ENCODE results near the gene APOF.
"Not testable (repeated sequence)": the region's sequence is repeated elsewhere in the genome, so short reads cannot be mapped to it uniquely, and the experiment has no call there.

The APOF gene, protein sequence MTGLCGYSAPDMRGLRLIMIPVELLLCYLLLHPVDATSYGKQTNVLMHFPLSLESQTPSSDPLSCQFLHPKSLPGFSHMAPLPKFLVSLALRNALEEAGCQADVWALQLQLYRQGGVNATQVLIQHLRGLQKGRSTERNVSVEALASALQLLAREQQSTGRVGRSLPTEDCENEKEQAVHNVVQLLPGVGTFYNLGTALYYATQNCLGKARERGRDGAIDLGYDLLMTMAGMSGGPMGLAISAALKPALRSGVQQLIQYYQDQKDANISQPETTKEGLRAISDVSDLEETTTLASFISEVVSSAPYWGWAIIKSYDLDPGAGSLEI

DNA sequence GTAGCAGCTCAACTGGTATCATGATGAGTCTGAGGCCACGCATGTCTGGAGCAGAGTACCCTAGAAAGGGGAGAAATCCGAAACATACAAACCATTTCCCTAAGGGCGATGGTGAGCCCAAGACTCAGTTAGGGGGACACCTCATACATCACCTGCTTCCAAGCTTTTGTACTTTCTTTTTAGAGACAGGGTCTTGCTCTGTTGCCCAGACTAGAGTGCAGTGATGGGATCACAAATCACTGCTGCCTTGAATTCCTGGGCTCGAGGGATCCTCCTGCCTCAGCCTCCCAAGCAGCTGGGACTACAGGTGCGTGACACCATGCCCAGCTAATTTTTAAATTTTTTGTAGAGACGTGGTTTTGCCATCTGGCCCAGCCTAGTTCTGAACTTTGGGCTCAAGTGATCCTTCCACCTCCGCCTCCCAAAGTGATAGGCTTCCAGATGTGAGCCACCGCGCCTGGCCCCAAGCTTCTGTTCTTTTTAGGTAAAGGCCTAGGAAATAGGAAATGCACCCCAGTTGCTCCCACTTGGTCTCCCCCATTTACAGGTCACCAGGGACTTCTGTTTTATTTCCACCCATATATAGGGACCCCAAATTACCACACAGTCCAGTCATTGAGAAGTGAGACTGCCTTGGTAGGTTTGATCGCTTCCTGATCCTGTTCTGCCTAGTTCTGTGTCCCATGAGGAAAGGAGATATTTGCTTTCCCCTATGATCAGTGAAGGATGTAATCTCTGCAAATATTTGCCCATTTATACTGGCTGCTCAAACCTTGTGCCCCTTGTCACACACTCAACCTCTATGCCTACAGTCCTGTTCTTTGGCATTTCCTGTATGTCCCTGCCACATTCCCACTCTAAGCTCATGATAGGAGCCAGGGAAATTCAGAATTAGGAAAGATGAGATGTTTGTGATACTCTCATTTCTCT lies at the start of gene APOF:
Gene APOF (minus strand): TSS at position 728 of the 930 bp plus-strand sequence. CDS start 112 bp downstream, at position 616.
- DNase-seq = peak; percentile 41

DNA sequence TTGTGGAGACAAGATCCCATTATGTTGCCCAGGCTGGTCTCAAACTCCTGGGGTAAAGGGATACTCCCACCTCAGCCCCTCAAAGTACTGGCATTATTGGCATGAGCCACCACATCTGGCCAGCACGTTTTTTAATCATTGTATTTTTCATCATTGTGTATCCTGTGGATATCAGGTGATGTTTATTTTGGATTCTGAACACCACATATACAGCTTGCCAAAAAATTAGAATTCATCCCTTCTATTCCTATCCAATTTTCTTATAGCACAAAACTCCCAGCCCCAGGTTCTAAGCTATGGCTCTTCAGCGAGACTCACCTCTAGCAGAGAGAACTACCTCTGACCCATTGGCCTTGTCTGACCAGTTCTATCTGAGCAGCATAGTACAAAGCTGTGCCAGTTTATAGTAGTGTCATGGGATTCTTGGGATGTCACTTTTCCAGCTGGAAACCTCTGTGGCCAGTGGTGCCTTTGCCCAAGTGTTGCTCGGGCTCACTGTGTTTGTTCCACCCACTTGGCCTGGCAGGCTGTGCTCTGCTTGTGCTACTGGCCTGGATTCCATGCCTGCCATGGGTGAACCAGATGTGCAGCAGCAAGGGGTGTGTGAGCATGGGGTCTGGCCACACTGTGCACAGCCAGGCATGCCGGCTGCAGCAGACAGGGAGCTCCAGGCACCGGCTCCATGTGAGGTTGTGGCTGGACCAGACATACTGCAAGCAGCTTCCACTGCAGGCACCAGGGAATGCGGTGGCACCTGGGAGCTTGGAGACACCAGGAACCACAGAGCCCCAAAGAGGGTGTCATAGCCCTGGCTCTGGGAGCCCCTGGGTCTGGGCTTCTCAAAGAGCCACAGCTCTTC lies 49.4 kb upstream of the APOF start:
- DNase-seq = no peak

DNA sequence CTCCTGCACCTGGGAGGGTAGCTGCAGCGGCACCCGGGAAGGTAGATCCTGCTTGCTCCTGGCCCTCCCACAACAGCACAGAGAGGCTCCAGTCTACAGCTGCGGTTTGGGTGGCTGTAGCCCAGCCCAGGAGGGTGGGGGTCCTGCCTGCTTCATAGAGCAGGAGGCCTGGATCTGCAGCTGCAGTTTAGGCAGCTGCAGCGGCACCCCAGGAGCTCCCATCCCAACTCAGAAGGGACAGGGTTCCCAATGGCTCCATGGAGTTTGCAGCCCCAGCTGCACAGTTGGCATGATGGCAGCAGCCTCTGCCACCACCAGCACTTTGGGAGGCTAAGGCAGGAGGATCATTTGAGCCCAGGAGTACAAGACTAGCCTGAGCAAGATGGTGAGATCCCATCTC lies 48.1 kb upstream of the APOF start:
- DNase-seq = no peak

DNA sequence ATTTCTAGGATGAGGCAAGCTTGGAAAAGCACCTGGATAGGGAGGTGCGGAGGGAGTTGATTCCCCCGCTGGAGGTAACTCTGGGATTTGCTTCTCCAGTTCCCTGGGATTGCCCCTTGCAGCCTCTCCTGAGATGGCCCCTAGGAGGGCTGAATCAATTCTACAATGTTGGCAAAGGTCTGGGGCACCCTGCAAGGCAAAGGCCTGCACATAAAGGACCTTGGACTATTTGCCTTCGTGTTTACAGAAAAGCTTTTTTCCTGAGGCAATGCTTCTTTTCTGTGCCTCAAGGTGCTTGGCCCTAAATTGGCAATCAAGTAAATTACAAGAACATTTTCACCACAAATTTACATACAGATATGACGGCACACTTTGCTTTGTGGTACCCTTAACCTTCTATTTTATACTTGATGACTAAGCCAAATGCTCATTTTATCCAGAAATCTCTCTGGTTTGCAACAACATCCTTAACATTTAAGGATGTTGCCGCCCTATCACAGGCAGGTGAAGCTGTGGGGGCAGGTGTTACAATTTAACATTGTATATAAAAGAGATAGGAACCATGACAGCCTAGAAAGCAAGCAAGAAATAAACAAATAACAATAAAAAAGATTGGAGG lies 46.3 kb upstream of the APOF start:
- no peak for DNase-seq

DNA sequence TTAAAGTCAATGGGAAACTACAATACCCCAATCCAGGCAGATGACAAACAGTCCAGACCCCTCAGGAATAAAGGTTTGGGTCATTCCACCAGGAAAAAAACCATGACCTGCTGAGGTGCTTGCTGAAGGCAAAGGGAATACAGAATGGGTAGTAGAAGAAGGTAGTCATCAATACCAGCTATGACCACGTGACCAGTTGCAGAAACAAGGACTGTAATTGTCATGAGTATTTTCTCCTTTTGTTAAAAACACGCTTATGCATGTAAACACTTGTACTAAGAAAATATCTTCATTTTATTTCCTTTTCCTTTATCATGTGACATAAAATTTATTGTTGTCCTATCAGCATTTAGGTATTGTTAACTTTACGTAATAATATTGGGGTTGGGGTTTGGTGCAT lies 41.6 kb upstream of the APOF start:
- DNase-seq = not testable (repeated sequence)

DNA sequence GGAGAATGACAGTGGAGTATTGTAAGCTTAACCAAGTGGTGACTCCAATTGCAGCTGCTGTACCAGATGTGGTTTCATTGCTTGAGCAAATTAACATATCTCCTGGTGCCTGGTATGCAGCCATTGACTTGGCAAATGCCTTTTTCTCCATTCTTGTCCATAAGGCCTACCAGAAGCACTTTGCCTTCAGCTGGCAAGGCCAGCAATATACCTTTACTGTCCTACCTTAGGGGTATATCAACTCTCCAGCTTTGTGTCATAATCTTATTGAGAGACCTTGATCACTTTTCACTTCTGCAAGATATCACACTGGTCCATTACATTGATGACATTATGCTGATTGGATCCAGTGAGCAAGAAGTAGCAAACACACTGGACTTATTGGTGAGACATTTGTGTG lies 39.0 kb upstream of the APOF start:
- not testable (repeated sequence) for DNase-seq

DNA sequence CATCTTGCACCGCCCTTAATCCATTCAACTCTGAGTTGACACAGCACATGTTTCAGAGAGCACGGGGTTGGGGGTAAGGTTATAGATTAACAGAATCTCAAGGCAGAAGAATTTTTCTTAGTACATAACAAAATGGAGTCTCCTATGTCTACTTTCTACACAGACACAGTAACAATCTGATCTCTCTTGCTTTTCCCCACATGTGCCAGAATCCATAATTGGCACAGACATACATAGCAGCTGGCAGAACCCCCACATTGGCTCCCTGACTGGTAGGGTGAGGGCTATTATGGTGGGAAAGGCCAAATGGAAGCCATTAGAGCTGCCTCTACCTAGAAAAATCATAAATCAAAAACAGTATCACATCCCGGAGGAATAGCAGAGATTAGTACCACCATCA lies 38.5 kb upstream of the APOF start:
- not testable (repeated sequence) for DNase-seq

DNA sequence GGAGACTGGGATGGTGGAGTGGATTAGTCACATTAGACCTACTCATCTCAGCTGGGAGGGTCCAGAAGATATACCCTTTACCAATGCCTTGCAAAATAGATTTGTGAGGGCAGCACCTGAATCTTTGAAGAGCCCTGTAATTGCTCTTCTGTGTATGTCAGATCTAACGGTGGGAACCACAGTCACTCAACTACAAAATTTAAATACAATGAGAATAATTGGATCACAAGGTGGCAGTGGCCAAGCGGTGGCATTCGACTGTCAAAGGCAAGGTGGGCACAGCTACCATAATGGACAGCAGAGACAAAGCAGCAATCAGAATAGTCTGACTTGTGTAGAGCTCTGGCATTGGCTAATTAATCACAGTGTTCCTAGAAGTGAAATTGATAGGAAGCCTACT lies 36.8 kb upstream of the APOF start:
- not testable (repeated sequence) for DNase-seq

DNA sequence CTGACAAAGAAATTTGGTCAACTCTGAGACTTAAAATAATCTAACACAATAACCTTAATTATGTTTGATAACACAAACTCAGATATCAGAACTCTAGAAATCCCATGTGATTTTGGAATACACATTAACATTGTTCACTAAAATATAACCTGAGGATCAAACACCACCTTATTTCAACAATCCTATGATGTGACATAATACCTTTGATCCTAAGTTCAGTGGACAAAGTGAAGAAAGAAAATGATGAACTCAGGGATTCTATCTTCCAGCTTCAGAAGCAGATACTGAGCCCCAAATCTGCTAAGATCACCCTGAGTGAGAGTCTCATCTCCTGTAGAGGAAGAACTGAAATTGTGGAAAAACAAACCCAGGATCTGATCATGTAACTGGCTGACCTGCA lies 35.7 kb upstream of the APOF start:
- DNase-seq = no peak

DNA sequence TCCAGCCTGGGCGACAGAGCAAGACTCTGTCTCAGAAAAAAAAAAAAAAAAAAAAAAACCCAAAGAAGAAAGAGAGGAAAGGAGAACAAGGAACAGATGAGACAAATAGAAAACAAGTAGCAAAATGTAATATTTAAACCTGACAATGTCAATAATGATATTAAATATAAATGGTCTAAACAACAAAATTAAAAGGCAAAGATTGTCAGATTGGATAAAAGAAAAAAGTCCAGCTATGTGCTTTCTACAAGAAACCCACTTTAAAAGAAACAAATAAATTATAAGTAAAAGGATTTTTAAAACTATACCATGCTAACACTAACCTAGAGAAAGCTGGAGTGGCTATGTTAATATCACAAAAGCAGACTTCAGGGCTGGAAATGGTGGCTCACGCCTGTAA lies 29.7 kb upstream of the APOF start:
- no peak for DNase-seq

DNA sequence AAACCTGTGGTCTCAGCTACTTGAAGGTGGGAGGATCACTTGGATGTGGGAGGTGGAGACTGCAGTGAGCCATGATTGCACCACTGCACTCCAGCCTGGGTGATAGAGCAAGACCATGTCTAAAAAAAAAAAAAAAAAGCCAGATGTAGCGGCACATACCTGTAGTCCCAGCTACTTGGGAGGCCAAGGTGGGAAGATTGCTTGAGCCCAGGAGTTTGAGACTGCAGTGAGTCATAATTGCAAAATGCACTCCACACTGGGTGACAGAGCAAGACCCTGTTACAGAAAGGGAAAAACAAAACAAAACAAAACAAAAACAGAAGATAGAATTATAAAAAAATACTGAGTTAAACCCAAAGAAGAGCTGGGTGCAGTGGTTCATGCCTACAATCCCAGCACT lies 29.1 kb upstream of the APOF start:
- DNase-seq = no peak

DNA sequence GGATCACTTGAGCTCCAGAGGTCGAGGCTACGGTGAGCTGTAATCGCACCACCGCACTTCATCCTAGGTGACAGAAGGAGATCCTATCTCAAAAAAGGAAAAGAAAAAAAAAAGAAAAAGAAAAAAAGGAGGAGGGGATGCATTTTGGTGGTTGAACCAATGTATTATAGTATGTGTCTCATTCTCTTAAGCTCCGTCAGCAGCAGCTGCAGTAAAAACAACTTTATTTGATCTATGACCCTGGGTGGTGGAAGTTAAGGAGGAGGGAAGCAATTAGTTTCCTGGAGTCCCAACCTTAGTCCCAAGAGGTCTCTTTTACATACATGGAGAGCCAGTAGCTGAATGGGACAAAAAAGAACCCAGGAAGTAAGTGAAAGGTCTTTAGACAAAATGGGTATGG lies 26.8 kb upstream of the APOF start:
- DNase-seq = no peak

DNA sequence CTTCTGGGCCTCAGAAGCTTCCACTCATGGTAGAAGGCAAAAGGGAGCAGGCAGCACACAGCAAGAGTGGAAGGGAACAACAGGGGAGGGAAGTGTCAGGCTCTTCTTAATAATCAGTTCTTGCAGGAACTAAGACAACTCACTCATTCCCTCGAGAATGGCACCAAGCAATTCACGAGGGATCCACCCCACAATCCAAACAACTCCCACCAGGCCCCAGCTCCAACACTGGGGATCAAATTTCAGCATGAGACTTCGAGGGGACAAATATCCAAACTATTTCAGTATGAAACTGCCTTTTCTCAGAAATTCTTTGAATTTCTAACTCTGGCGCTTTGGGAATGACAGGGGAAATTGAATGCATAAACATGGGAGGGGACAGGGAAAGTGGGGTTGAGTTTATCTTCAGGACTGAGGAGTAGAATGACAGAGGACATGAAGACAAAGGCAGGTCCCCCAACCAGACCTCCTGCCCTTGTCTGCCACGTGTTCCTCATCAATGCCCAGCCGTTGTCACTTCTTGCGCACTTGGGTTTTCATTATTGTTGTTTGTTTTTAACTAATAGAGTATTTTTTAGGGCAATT lies 24.6 kb upstream of the APOF start:
- no peak for DNase-seq

DNA sequence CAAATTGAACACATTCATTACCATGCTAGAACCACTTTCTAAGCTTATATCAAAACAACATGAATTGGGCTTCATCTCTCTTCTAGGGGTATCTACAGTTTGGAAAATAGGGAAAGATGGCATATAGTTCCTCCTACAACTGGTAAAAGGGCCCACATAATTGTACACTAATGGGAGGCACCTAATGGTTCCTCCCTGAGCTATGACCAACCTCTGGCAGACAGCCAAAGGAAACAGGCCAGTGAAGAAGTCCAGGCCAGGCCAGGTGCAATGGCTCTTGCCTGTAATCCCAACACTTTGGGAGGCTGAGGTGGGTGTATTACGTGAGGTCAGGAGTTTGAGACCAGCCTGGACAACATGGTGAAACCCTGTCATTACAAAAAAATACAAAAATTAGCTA lies 23.2 kb upstream of the APOF start:
- no peak for DNase-seq

DNA sequence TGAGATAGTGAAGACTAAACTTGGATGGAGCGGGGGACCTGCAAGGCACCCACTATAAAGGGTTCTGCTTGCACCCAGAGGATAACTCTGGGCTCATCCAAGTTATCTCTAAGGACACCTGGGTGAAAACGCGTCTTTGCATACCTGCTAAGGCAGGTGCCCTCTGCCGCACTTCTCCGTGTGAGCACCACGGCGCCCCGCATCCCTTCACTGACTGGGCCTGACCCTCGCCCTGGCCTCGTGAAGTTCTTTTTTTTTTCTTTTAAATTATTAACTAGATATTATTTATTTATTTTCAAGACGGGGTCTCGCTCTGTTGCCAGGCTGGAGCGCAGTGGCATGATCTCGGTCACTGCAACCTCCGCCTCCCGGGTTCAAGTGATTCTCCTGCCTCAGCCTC lies 20.0 kb upstream of the APOF start:
- no peak for DNase-seq

DNA sequence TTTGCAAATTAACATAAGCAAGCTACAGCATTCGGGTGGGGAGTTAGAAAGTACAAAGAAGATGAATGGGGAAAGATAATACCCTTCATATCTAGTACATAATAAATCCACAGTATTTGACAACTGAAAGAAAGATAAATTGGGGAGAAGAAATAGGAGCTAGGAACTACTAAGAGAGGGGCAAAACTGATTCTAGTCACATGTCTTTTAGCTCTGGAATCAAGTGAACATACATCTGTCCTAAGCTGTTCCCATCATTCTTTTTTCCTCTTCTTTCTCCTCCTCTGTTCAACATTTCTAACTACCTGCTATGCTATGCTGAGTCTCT lies 15.3 kb upstream of the APOF start:
- no peak for DNase-seq

DNA sequence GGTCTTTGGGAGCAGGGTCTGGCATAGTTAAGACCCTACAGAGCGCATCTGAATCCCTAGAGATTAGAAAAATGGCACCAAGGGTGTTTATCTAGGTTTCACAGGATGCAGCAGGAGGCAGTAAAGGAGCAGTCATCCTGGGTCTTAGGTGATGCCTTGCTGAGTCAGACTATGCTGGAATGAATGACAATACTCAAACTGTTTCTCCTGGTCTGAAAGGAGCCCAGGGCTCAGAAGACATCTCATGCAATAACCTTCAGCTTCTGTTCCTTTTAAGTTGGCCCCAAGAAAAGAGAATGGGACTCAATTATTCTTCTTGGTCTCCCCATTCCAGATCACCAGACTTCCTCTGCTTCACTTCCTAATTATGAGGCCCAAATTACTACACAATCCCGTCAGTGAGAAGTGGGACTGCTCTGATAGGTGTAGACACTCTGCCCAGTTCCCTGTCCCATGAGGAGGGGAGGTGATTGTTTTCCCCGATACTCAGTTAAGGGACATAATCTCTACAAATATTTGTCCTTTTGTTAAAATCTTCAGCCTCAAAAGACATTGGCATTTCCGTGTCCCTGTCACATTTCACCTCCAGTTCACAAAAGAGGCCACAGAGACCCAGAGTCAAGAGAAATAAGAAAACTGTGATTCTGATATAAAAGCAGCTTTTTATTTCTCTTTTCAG lies 14.8 kb upstream of the APOF start:
- no peak for DNase-seq

DNA sequence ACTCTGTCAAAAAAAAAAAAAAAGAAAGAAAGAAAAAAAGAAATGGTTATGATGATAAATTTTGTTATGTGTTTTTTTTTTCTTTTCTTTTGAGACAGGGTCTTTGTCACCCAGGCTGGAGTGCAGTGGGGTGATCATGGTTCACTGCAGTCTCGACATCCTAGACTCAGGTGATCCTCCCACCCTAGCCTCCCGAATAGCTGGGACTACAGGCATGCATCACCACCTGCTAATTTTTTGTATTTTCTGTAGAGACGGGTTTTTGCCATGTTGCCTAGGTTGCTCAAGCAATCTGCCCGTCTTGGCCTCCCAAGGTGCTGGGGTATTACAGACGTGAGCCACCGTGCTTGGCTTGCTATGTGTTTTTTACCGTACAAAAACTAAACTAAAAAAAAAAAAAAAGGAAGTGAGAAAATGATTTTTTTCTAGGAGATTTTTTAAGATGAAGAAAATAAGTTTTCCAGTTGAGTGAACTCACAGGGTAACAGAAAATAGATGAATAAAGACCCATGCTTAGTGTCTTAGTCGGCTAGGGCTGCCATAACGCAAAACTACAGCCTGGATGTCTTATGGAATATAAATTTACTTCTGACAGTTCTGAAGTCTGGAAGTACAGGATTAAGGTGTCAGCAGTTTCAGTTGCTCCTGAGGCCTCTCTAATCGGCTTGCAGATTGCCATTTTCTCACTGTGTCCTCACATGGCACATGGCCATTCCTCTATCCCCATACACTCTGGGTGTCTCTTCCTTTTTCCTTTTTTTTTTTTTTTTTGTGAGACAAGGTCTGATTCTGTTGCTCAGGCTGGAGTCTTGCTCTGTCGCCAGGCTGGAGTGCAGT lies 13.2 kb upstream of the APOF start:
- DNase-seq = no peak

DNA sequence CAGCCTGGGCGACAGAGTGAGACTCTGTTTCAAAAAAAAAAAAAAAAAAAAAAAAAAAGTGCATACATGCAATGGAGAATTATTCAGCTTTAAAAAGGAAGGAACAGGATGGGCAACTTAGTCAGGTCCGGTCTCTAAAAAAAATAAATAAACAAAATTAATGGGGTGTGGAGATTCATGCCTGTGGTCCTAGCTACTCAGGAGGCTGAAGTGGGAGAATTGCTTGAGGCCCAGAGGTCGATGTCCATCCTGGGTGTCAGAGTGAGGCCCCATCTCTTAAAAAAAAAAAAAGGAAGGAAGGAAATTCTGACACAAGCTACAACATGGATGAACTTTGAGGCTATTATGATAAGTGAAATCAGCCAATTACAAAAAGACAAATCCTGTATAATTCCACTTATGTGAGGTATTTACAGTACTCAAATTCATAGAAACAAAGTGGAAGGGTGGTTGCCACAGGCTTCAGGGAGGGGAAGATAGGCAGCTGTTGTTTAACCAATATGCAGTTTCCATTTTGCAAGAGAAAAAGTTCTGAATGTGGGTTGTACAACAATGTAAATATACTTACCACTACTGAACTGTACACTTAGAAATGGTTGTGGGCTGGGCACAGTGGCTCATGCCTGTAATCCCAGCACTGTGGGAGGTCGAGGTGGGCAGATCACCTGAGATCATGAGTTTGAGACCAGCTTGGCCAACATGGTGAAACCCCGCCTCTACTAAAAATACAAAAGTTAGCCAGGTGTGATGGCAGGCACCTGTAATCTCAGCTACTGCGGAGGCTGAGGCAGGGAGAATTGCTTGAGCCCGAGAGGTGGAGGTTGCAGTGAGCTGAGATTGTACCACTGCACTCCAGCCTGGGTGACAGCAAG lies 12.3 kb upstream of the APOF start:
- DNase-seq = no peak

DNA sequence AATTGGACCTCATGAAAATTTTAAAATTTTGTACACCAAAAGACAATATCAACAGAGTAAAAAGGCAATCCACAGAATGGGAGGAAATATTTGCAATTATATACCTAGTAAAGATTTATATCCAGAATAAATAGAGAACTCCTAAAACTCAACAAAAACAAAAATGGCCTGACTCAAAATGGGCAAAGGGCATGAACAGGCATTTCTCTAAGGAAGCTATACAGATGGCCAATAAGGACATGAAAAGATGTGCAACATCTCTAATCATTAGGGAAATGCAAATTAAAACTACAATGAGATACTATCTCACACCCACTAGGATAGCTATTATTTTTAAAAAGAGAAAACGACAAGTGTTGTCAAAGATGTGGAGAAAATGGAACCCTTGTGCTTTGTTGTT lies 10.9 kb upstream of the APOF start:
- DNase-seq = no peak
